GM15510 (cell line): Measurements from ENCODE around the gene ZBTB24.

ENCODE experiments used
- POLR2A ChIP-seq: IDR thresholded peaks from 3 replicates; pipeline ENCODE4 v1.6.1; 2011; ENCODE audit warnings: borderline replicate concordance; ENCODE audit not compliant: insufficient read length; ENCODE audit errors: extremely low read depth

Gene ZBTB24

DNA sequence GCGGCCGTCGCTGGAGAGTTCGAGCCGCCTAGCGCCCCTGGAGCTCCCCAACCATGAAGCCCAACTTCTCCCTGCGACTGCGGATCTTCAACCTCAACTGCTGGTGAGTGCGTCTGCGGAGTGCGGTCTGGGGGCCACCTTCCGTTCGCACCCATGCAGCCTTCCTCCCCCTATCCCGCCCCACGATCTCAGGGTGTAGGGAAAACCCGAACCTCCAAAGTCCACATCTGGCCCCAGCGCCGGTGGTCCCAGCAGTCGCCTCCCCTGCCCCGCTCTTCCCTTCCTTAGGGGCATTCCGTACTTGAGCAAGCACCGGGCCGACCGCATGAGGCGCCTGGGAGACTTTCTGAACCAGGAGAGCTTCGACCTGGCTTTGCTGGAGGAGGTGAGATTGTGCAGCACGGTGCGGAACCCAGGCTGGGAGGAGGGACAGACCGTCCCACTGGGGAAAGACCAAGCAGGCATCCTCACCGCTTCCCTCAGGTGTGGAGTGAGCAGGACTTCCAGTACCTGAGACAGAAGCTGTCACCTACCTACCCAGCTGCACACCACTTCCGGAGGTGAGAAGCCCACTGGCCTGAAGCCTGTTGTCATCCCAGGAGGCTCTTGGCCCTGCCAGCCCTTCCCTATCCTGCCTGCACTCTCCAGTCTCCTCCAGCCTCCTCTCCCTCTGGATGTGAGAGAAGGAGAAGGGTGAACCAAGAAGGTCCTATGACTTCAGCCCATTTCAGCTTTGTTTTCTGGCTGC lies 41.8 kb downstream of the ZBTB24 start:
- no peak for TF ChIP-seq POLR2A

DNA sequence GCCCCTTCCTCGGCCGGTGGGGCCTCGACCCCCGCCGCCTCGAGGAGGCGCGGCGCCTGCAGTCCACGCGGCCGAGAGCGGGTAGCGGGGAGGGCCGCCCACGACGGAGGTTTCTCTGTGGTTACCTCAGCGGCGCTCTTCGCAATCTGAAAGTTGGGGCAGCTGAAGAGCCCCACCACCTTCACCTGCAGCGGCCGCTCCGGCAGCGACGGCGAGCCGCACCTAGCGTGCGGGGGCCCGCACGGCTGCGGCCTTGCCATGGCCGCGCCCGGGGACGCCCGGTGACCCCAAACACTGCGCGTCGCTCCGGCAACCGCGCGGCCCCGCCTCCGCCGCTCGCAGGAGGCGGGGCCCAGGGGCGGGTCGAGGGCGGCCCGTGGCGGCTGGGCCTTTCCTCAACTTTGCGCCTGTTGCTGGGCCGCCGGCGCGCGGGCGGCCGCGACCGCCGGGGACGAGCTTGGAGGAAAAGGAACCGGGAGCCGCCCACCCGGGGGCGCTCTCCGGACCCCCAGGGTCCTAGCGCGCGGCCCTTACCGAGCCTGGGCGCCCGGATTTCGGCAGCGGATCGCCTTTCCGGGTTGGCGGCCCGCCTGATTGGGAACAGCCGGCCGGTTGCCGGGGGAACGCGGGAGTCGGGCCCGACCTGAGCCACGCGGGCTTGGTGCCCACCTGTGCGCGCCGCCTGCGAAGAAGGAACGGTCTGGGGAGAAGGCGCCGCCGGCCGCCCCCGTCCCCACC lies 42.5 kb downstream of the ZBTB24 start, which contains the start of the genes PPIL6 and SMPD2:
Gene PPIL6, minus strand, starts transcription at position 298 of the 738 bp plus-strand sequence. Its CDS starts 38 bp downstream, at position 260.
Gene SMPD2, plus strand, starts transcription at position 394 of the 738 bp plus-strand sequence. CDS start 398 bp downstream, outside the sequence.
- TF ChIP-seq POLR2A = no peak

DNA sequence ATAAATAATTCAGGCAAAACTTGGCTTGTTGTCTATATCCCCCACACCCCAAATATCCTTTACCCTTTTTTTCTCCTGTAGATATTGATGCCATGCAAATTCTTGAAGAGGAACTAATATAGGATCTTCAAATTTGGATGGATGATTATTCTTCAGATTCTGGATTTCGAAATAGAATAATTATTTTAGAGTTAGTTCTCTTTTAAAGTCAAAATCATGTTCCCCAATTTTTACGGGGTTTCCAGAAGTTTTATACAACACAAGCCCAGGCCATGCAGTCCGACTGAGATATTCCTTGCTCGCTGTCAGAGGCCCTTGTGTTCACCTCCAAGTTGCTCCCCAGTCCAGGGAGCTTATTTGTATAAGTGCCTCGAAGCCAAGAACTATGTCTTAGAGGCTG lies 47.0 kb downstream of the ZBTB24 start:
- TF ChIP-seq POLR2A = no peak

DNA sequence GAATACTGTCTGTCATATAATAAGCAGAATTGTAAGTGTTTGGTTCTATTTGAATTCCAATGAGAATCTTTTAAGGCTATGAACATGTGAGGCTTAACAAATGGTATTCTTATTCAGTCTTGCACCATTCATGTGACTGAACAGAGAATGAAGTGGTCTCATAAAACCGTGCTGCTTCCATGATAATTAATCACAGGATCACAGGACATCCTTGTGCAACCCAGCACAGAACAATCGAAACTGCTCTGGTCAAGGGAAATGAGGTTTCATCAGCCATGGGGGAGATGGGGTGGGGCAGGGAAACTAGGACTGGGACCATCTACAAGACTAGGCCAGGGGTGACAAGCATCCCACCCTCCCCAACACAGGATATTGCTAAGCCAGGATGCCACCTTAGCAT lies 48.6 kb downstream of the ZBTB24 start:
- no peak for TF ChIP-seq POLR2A

DNA sequence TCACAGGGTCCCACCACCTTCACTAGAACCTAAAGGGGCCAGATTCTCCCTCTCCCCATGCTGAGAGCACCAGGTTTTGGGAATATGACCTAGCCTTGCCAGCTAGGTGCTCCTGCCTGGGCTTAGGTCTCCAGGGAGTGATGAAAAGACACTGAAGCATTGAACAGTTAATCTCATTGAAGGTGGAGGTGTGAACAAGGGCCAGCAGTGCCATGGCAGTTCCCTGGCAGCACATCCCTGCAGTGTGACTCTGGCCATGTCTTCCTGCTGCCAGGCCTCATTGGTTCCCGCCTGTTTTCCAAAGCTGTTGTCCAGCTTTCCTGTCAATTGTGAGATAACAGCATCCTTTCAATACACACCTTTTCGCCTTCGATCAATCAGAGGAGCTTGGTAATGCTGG lies 53.5 kb downstream of the ZBTB24 start:
- no peak for TF ChIP-seq POLR2A

DNA sequence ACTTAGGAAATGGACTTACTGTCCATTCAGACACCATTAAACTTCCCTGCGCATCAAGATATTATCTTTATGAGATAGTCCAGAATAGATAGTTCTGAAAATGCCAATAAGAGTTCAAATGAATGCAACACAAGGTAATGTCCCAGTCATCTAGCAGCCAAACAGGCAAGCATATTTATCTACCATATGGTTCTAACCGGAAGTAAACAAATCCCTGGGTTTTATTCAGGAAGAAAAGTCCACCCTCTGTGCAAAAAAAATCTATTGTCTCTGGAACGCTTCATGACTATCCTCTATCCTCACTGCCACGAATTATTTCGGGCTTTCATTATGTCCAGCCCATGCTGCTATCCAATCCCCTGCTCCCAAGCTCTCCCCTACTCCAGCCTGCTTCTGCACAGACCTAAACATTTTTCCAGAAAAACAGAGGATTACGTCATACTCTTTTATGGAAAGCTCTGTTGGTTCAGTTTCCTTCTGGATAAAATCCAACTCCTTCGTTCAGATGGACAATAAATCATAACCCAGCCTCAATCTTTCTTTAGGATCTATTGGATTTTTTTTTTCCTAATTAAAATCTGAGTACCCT lies 54.0 kb downstream of the ZBTB24 start:
- TF ChIP-seq POLR2A = no peak

DNA sequence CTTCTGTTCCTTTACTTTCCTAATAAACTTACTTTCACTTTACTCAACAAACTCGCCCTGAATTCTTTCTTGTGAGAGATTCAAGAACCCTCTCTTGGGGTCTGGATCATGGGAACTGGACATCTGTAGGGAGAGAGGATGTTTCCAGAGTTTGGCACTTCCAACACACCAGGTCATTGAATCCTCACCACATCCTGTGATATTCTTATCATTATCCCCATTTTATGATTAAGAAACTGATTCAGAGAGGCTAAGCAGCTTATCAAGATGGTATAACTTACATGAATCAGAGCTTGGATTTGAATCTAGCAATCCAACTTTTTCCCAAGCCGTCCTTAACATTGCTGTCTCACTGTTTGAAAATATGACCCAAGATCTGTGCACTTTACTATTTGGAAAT lies 58.1 kb downstream of the ZBTB24 start:
- TF ChIP-seq POLR2A = no peak

DNA sequence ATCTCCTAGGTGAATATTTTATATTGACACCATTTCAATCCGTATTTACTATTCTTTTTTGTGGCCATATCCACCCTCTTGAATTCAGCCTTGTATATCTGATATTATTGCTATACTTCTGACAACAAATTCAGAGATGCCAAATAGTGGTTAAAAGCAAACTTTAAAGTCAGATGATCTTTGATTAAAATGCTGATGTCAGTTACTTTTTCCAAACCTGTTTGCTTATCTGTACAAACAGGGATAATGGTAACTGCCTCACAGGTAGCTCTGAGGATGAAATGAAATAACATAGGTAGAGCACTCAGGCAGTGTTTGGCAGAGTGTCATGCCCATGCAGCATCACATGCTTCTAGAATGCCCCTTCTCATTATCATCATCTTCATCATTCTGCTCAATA lies 61.8 kb downstream of the ZBTB24 start:
- TF ChIP-seq POLR2A = no peak

DNA sequence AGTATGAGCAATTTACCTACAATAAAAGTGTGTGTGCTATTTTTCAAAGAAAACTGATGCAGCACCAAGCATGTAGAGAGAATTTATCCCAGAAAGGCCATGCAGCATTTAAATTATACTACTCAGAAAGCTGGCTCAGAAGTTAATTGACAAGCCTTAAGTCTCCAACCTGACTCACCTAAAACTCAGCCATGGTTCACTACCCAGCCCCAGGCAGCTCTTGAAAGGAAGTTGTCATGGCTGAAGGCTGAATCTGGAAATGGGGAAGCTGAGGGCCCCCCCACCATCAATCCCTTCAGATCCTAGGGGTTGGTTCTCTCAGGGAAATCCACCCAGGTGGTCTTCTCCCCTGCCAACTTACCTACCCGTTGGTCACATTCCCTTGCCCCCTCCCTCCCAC lies 62.3 kb downstream of the ZBTB24 start:
- no peak for TF ChIP-seq POLR2A

DNA sequence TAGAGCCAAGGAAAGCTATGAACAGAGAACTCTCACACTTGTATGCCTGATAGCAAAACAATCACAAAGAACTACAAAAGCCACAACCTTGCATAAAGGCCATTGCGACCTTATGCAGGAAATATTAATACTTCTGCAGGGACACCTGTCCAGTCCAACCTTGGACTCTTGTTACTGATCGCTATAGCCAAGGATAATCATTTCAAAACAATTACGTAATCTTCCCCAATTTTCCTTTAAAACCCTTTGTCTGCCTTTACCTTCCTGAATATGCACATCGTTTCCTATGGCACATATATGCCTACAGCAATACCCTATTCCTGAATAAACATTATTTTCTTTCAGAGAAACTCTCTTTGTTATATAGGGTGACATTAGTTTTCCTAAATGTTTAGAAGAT lies 65.4 kb downstream of the ZBTB24 start:
- TF ChIP-seq POLR2A = no peak
